K562 (cell line): ENCODE measurements around the gene PDLIM7. TPM values are rescaled to one million over a fixed set of nuclear protein-coding genes. Genes with fewer than 3 reads are reported as not detected.

ENCODE experiments used
- ATAC-seq: fragments of 200-7000 bp; cut with Tn5 transposase; 3 replicates; pipeline ENCODE4 v1.9.1; 2020; ENCODE audit warnings: moderate library complexity
- BruUV-seq: library from RNA; stranded (reverse); fragments of 400-500 nt; replicated peaks from 2 replicates; lab custom pipeline; 2021; lab: Mats Ljungman, UMichigan
- CTCF ChIA-PET: fragments of 300-600 bp; formaldehyde crosslinking; extraction: SDS; loops from one replicate; lab custom pipeline; 2021; ENCODE audit warnings: low intra/inter-chr PET ratio; lab: Yijun Ruan, JAX
- POLR2A ChIA-PET: fragments of 300-600, 350-650 bp; sonication (Branson Sonifier 250); formaldehyde crosslinking; extraction: SDS; loops from one replicate; lab custom pipeline; 2021; ENCODE audit warnings: antibody characterized with exemption, inconsistent platforms; lab: Yijun Ruan, JAX
- DNase-seq, 4 experiments: peaks; one replicate each; pipeline versions ENCODE4 v3.0.0 to v3.0.0-alpha.2; 2011 to 2018; ENCODE audit warnings: low spot score in 3 of 4, mixed read lengths in 3 of 4; ENCODE audit errors: extremely low read depth in 1 of 4
- FAIRE-seq: peaks from 2 replicates; lab custom pipeline; 2011; peaks lifted over from hg19 to GRCh38; lab: Jason Lieb, UNC
- H2AFZ ChIP-seq: 2 replicates; pipeline ENCODE4 v1.6.0; 2011; ENCODE audit warnings: low read depth, low read length, control low read depth, inconsistent platforms
- H3K27ac ChIP-seq: fragments of 200-600 bp; 3 replicates; pipeline ENCODE4 v1.8.0; 2011; ENCODE audit warnings: low read depth, mild to moderate bottlenecking, control low read depth, inconsistent platforms, low read length, moderate library complexity, mixed read lengths; ENCODE audit errors: extremely low read depth
- H3K27me3 ChIP-seq, 2 experiments: fragments of 300-600 bp in 1 of 2; 2 replicates in 1 of 2; 3 replicates in 1 of 2; pipeline versions ENCODE4 v1.6.0 to v1.8.0; 2011; ENCODE audit warnings: inconsistent platforms in 2 of 2, low read length in 2 of 2, mild to moderate bottlenecking in 1 of 2, mixed read lengths in 1 of 2, moderate library complexity in 1 of 2; ENCODE audit not compliant: control insufficient read depth in 2 of 2, insufficient read depth in 2 of 2
- H3K36me3 ChIP-seq: fragments of 300-600 bp; 3 replicates; pipeline ENCODE4 v1.8.0; 2011; ENCODE audit warnings: mild to moderate bottlenecking, low read length, inconsistent platforms; ENCODE audit not compliant: control insufficient read depth, insufficient read depth
- H3K4me1 ChIP-seq, 2 experiments: fragments of 200-600 bp in 1 of 2; replicated peaks in 1 of 2; 2 replicates in 1 of 2; 3 replicates in 1 of 2; pipeline versions ENCODE4 v1.5.1 to v1.8.0; 2011; ENCODE audit warnings: inconsistent platforms in 2 of 2, low read length in 2 of 2, mild to moderate bottlenecking in 1 of 2, mixed read lengths in 1 of 2, moderate library complexity in 1 of 2; ENCODE audit not compliant: control insufficient read depth in 2 of 2, insufficient read depth in 2 of 2
- H3K4me2 ChIP-seq: 2 replicates; pipeline ENCODE4 v1.6.1; 2011; ENCODE audit warnings: low read length, control low read depth, inconsistent platforms, mixed read lengths; ENCODE audit not compliant: insufficient read depth
- H3K4me3 ChIP-seq: fragments of 200-600 bp; sonication (generic), shearing (Covaris generic); 2 replicates; pipeline ENCODE4 v1.5.1; 2016; ENCODE audit warnings: control low read depth, inconsistent platforms
- H3K79me2 ChIP-seq: fragments of 200-600 bp; 3 replicates; pipeline ENCODE4 v1.8.0; 2011; ENCODE audit warnings: low read length, inconsistent platforms; ENCODE audit not compliant: control insufficient read depth, insufficient read depth
- H3K9ac ChIP-seq, 2 experiments: 2 replicates each; pipeline versions ENCODE4 v1.6.0 to v1.6.1; 2011; ENCODE audit warnings: low read depth in 2 of 2, low read length in 2 of 2, control low read depth in 1 of 2, inconsistent platforms in 1 of 2, mild to moderate bottlenecking in 1 of 2, mixed read lengths in 1 of 2; ENCODE audit not compliant: insufficient read depth in 1 of 2
- H3K9me1 ChIP-seq: one replicate; pipeline ENCODE4 v1.6.0; 2011; ENCODE audit warnings: inconsistent platforms, mild to moderate bottlenecking, low read length, moderate library complexity; ENCODE audit not compliant: control insufficient read depth, insufficient read depth
- H3K9me3 ChIP-seq: replicated peaks from 2 replicates; pipeline ENCODE4 v1.5.1; 2011; ENCODE audit warnings: low read depth, low read length, inconsistent platforms; ENCODE audit not compliant: control insufficient read depth, insufficient read depth
- H4K20me1 ChIP-seq: replicated peaks from 2 replicates; pipeline ENCODE4 v1.6.1; 2011; ENCODE audit warnings: low read length, inconsistent platforms, mixed read lengths; ENCODE audit not compliant: control insufficient read depth, insufficient read depth
- EHMT2 ChIP-seq: fragments of 450-650 bp; IDR thresholded peaks from 2 replicates; pipeline ENCODE4 v1.6.1; 2018; ENCODE audit warnings: antibody characterized with exemption
- FOXK2 ChIP-seq, 2 experiments: fragments of 450-650 bp; IDR thresholded peaks in 1 of 2; conservative IDR thresholded peaks in 1 of 2; 2 replicates each; pipeline ENCODE4 v1.6.1; 2016; ENCODE audit warnings: low read depth in 2 of 2, mild to moderate bottlenecking in 1 of 2
- L3MBTL2 ChIP-seq: fragments of 450-650 bp; IDR thresholded peaks from 2 replicates; pipeline ENCODE4 v1.6.1; 2016; ENCODE audit warnings: mild to moderate bottlenecking, moderate library complexity
- NEUROD1 ChIP-seq: fragments of 150-350 bp; IDR thresholded peaks from 2 replicates; pipeline ENCODE4 v1.6.1; 2014; ENCODE audit warnings: borderline replicate concordance, low read length, low read depth; ENCODE audit not compliant: partially characterized antibody
- PHF8 ChIP-seq: fragments of 200-600 bp; sonication (generic); IDR thresholded peaks from 2 replicates; pipeline ENCODE4 v1.6.1; 2012; ENCODE audit warnings: mixed run types, mild to moderate bottlenecking, inconsistent platforms, low read length, moderate library complexity, borderline replicate concordance
- RFX1 ChIP-seq: fragments of 450-650 bp; IDR thresholded peaks from 2 replicates; pipeline ENCODE4 v1.6.1; 2016; ENCODE audit warnings: mild to moderate bottlenecking, moderate library complexity
- SPI1 ChIP-seq: IDR thresholded peaks from 2 replicates; pipeline ENCODE4 v1.6.1; 2011; ENCODE audit warnings: low read depth, low read length, control low read depth, borderline replicate concordance
- ZNF253 ChIP-seq: fragments of 250-450 bp; sonication (Bioruptor Pico); conservative IDR thresholded peaks from 2 replicates; pipeline ENCODE4 v1.6.1; 2021; ENCODE audit warnings: mild to moderate bottlenecking
- ZNF551 ChIP-seq: fragments of 250-450 bp; sonication (Bioruptor Pico); IDR thresholded peaks from 2 replicates; pipeline ENCODE4 v1.5.0; 2021; ENCODE audit warnings: mild to moderate bottlenecking, moderate library complexity
- ZNF699 ChIP-seq: fragments of 250-450 bp; sonication (Bioruptor Pico); IDR thresholded peaks from 2 replicates; pipeline ENCODE4 v1.8.0; 2021; ENCODE audit warnings: mild to moderate bottlenecking, moderate library complexity; ENCODE audit not compliant: insufficient replicate concordance
- WGBS: fragments of 100-300 bp; shearing (Covaris generic); methylation state at CpG from one replicate; pipeline ENCODE4 v1.1.6; 2016; ENCODE audit warnings: low coverage, mixed read lengths; ENCODE audit not compliant: insufficient coverage; ENCODE audit errors: missing lambda C conversion rate; 5-methylcytosine and 5-hydroxymethylcytosine counted together
- in situ Hi-C: fragments of 300-500 bp; cut with MboI; formaldehyde crosslinking; loops from 4 replicates; pipeline ENCODE4 v1.15.0; 2018; ENCODE audit warnings: inconsistent platforms, mixed read lengths
- intact Hi-C: fragments of 100-400 bp; cut with micrococcal nuclease; formaldehyde crosslinking; loops from 2 replicates; pipeline ENCODE4 v1.14.2; 2022
- polyA plus RNA-seq, 8 experiments: library from polyadenylated mRNA; depleted of rRNA in 4 of 8; stranded (reverse) in 5 of 8; unstranded in 3 of 8; fragments of >200 nt; fragmentation: Nextera tagmentation in 2 of 8; fragmentation: Illumina TruSeq in 1 of 8; extraction: Ambion mirVana in 2 of 8; extraction: Trizol in 1 of 8; gene quantifications; 2 replicates each; pipeline versions ENCODE4 v1.2.1 to v1.2.3, GENCODE V29; 2011 to 2014; ENCODE audit warnings: inconsistent platforms in 1 of 8, missing spikeins in 1 of 8
- total RNA-seq, 7 experiments: library from RNA; depleted of rRNA in 6 of 7; stranded (reverse); fragments of >200 nt in 6 of 7; fragmentation: Illumina TruSeq in 2 of 7; extraction: Trizol in 2 of 7; gene quantifications; 2 replicates each; pipeline versions ENCODE4 v1.2.1 to v1.2.3, GENCODE V29; 2011 to 2021; ENCODE audit warnings: low replicate concordance in 1 of 7
- TF ChIP-seq, protein P1 (sequence below): fragments of 250-450 bp; sonication (Bioruptor Pico); IDR thresholded peaks from 2 replicates; pipeline ENCODE4 v1.8.0; 2021; ENCODE audit warnings: moderate library complexity, mild to moderate bottlenecking, inconsistent platforms
- TF ChIP-seq, protein P2 (sequence below), 2 experiments: fragments of 200-800 bp in 1 of 2; sonication (Bioruptor generic) in 1 of 2; sonication (generic) in 1 of 2; formaldehyde crosslinking in 1 of 2; IDR thresholded peaks in 1 of 2; conservative IDR thresholded peaks in 1 of 2; 2 replicates each; pipeline versions ENCODE4 v1.5.0 to v1.6.1; 2016 to 2020; ENCODE audit warnings: missing compliant biosample characterization in 1 of 2, missing genetic modification characterization in 1 of 2, missing genetic modification reagents in 1 of 2
- TF ChIP-seq, protein P3 (sequence below): fragments of 450-650 bp; IDR thresholded peaks from 2 replicates; pipeline ENCODE4 v1.7.1; 2018; ENCODE audit warnings: mild to moderate bottlenecking, low read depth; ENCODE audit not compliant: partially characterized antibody
- TF ChIP-seq, protein P4 (sequence below): sonication (generic); formaldehyde crosslinking; IDR thresholded peaks from 2 replicates; pipeline ENCODE4 v1.8.0; 2023; ENCODE audit warnings: mild to moderate bottlenecking, missing genetic modification reagents

The PDLIM7 gene
- total and polyA plus RNA-seq, 9 of the 15 experiments (the other 6 are each of a cell fraction or from before 2014, with no cell fraction given) = 2.1 to 124 (median 32.6) TPM

DNA sequence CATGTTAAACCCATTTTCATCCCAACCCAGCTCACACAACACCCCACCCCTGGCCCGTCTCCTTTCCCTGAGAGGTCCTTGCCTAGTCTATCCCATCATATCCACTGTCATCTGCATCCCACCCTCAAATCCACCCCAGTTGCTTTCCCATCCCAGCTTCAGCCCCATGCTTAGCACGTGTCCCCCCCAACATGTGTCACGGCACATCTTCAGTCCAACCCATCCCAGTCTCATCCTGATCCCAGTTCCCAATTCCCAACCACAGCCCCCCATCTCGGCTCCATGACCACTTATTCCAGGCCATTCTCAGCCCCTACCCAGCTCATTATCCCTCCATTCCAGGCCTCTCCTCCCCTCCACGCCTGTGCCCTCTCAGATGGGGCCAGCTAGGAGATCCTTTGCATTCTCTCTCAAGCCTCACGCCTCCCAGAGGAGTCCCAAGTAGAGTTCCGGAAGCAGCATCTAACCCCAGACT lies 23.4 kb downstream of the PDLIM7 start (continued):
- TF ChIP-seq, protein P1, sequence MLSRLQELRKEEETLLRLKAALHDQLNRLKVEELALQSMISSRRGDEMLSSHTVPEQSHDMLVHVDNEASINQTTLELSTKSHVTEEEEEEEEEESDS (CRISPR knock-in tag) = no peak
- TF ChIP-seq L3MBTL2 = 0 out of 2 replicates have a peak, but pooled peaks have one; percentile 27
- TF ChIP-seq ZNF551 (CRISPR knock-in tag) = no peak
- no peak for TF ChIP-seq ZNF253 (CRISPR knock-in tag)
- TF ChIP-seq, protein P2, sequence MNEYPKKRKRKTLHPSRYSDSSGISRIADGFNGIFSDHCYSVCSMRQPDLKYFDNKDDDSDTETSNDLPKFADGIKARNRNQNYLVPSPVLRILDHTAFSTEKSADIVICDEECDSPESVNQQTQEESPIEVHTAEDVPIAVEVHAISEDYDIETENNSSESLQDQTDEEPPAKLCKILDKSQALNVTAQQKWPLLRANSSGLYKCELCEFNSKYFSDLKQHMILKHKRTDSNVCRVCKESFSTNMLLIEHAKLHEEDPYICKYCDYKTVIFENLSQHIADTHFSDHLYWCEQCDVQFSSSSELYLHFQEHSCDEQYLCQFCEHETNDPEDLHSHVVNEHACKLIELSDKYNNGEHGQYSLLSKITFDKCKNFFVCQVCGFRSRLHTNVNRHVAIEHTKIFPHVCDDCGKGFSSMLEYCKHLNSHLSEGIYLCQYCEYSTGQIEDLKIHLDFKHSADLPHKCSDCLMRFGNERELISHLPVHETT (CRISPR knock-in tag; conservative IDR thresholded peaks at IDR 0.05 in 1 of 2, IDR thresholded peaks at IDR 0.05 in 1 of 2) = no peak
- TF ChIP-seq RFX1 = no peak

DNA sequence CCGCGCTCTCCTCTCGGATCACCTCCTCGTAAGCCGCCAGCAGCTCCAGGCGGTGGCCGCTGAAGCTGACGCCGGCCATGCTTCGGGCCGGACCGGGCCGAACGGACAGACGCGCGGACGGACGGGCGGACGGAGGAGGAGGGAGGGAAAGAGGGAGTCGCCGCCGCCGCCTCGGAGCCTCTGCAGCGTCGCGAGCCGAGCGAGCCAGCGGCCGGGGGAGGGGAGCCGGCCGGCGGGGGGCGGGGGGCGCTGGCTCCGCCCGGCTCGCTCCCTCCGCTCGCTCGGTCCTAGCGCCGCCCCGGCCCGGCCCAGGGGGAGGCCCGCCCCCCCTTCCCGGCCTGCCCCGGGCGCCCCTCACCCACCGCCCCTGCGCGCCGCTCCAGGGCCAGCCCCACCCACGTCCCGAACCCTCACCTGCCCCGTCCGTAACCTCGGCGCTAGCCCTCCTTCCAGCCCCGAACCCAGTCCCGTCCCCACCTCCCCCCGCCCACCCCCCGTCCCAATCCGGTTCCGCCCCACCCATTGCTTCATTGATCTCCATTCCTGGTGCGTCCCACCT lies 23.9 kb downstream of the PDLIM7 start, which contains the start of gene DBN1:
TSS of gene DBN1 (minus strand) at position 192 of the 559 bp plus-strand sequence. CDS start at position 79, 113 bp downstream.
- Histone ChIP-seq H3K4me3 (peak within 1 kb of the TSS; percentile 65), H3K27me3 (no peaks in the 10 kb centered on the region), H3K4me1 (peaks cover 21 to 71% of the 10 kb centered on the region in 2 experiments), H3K9me3 (no peaks in the 10 kb centered on the region), H3K4me2 (peak within 1 kb of the TSS; percentile 82), H4K20me1 (no peaks in the 10 kb centered on the region; the same call in 1 of the 2 replicates), H3K9me1 (no peaks in the 10 kb centered on the region), H3K9ac (peak within 1 kb of the TSS; percentile 77 to 97), H3K36me3 (peaks cover 21% of the 10 kb centered on the region; the same call in 1 of the 3 replicates), H3K79me2 (peaks cover 36% of the 10 kb centered on the region), H3K27ac (peak within 1 kb of the TSS; percentile 79), H2AFZ (peak within 1 kb of the TSS; percentile 78)
- peak; percentile 85 for ATAC-seq
- DNase-seq = peak; percentile 70 to 96 (median 94)
- CTCF ChIA-PET = interaction anchor here (0.6 kb wide), 1 partner anchor 20 kb away, joined by 3 read pairs; no protein-coding TSS in a partner anchor
- intact Hi-C loops = no loop called here
- POLR2A ChIA-PET = interaction anchor here (0.7 to 1.7 kb wide), 7 partner anchors 10 to 25 kb away, joined by 3 to 10 read pairs (median 4); no protein-coding TSS in a partner anchor
- FAIRE-seq = no peak
- no TSS peak for BruUV-seq
- in situ Hi-C loops = no loop called here
- WGBS = 4% methylated on average over 8 of the region's 69 CpGs
- no peak for TF ChIP-seq FOXK2 (conservative IDR thresholded peaks at IDR 0.05 in 1 of 2, IDR thresholded peaks at IDR 0.05 in 1 of 2; ENCODE audit: low read depth in 2 of 2)
- TF ChIP-seq, protein P3, sequence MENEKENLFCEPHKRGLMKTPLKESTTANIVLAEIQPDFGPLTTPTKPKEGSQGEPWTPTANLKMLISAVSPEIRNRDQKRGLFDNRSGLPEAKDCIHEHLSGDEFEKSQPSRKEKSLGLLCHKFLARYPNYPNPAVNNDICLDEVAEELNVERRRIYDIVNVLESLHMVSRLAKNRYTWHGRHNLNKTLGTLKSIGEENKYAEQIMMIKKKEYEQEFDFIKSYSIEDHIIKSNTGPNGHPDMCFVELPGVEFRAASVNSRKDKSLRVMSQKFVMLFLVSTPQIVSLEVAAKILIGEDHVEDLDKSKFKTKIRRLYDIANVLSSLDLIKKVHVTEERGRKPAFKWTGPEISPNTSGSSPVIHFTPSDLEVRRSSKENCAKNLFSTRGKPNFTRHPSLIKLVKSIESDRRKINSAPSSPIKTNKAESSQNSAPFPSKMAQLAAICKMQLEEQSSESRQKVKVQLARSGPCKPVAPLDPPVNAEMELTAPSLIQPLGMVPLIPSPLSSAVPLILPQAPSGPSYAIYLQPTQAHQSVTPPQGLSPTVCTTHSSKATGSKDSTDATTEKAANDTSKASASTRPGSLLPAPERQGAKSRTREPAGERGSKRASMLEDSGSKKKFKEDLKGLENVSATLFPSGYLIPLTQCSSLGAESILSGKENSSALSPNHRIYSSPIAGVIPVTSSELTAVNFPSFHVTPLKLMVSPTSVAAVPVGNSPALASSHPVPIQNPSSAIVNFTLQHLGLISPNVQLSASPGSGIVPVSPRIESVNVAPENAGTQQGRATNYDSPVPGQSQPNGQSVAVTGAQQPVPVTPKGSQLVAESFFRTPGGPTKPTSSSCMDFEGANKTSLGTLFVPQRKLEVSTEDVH = no peak
- TF ChIP-seq EHMT2 = no peak
- TF ChIP-seq SPI1 = no peak
- TF ChIP-seq ZNF699 = no peak
- peak; percentile 49; the same call in 1 of the 2 replicates for TF ChIP-seq PHF8
- TF ChIP-seq NEUROD1 = no peak
- TF ChIP-seq, protein P4, sequence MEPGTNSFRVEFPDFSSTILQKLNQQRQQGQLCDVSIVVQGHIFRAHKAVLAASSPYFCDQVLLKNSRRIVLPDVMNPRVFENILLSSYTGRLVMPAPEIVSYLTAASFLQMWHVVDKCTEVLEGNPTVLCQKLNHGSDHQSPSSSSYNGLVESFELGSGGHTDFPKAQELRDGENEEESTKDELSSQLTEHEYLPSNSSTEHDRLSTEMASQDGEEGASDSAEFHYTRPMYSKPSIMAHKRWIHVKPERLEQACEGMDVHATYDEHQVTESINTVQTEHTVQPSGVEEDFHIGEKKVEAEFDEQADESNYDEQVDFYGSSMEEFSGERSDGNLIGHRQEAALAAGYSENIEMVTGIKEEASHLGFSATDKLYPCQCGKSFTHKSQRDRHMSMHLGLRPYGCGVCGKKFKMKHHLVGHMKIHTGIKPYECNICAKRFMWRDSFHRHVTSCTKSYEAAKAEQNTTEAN (CRISPR knock-in tag) = no peak
